HG03108 (cell line): Measurements from ENCODE around the gene EPHB2.

Source experiments
- ATAC-seq: cut with Tn5 transposase; IDR thresholded peaks from one replicate; pipeline ENCODE4 v1.9.1; 2021; ENCODE audit warnings: moderate library complexity; ENCODE audit not compliant: unreplicated experiment

EPHB2 gene

DNA sequence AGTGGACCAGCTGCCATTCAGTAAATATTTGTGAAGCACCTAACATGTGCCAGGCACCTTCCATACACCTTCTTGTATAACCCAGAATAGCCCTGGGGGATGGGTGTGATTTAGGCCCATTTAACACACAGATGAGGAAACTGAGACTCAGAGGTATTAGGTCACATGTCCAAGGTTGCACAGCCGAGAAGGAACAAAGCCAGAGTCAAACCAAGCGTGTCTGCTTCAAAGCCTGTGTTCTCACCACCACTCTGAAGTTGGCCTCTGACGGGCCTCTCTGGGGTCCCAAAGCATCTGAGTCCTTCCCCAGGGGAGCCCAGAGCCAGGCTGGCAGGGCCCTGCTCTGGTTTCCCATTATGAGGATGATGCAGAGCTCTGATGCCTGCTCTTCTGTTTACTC is 196.9 kb downstream of the EPHB2 start:
- no peak for ATAC-seq

DNA sequence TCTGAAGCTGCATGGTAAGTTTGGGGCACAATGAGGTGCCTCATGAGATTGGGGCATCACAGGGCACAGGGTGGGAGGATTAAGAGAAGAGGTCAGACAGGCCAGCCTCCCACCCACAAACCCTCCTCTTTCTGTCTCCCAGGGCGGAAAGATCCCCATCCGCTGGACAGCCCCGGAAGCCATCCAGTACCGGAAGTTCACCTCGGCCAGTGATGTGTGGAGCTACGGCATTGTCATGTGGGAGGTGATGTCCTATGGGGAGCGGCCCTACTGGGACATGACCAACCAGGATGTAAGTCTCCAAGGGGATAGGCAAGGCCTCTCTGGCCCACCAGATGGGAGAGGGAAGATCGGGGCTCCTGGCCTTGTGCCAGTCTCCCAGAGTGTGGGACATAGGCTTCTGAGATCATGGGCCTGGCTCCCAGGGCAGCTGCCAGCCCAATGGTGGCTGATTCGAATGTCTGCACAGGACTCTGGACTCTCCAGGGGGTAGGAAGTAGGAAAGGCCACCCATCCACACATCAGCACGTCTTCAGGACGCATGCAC is 198.3 kb downstream of the EPHB2 start:
- no peak for ATAC-seq

DNA sequence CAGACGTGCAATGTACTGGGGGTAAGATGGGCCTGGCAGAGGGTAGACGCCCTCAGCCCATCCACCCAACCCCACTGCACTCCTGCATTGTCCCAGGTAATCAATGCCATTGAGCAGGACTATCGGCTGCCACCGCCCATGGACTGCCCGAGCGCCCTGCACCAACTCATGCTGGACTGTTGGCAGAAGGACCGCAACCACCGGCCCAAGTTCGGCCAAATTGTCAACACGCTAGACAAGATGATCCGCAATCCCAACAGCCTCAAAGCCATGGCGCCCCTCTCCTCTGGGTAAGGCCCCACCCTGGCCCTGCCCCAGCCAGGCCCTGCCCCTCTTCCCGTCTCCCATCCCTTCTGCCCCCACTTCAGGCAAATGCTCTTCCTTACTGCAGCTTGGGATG is 199.6 kb downstream of the EPHB2 start:
- no peak for ATAC-seq

DNA sequence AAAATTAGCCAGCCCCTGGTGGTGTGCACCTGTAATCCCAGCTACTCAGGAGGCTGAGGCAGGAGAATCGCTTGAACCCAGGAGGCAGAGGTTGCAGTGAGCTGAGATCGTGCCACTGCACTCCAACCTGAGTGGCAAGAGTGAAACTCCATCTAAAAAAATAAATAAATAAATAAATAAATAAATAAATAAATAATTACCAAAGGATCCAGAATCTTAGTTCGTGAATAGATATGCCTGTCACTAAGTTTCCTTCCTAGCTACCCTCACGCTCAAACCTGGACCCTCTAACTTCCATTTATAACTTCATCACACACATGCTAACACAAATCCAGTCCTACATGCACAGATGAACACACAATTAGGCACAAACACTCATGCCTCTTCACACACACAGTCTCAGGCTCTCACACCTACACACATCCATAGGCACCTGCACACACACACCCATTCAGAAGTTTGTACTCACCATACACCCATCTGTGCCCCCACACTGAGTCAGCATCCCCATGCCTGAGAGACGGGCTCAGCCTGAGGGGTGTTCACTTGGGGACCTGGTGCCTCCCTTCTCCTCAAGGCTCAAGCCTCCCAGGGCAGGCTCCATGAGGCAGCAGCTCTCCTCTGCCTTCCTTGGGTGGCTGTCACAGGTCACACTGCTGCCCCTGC is 200.5 kb downstream of the EPHB2 start:
- no peak for ATAC-seq

DNA sequence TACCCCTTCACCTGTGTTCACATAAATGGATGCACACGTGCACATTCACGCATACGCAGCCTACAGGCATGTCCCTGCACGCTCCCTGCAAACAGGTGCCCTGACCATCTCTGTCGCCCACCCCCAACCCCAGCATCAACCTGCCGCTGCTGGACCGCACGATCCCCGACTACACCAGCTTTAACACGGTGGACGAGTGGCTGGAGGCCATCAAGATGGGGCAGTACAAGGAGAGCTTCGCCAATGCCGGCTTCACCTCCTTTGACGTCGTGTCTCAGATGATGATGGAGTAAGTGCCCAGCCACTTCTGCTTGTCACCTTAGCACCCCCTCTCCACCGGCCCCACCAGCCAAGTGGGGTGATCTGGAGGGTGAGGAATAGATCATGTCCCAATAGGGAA is 201.7 kb downstream of the EPHB2 start:
- no peak for ATAC-seq

DNA sequence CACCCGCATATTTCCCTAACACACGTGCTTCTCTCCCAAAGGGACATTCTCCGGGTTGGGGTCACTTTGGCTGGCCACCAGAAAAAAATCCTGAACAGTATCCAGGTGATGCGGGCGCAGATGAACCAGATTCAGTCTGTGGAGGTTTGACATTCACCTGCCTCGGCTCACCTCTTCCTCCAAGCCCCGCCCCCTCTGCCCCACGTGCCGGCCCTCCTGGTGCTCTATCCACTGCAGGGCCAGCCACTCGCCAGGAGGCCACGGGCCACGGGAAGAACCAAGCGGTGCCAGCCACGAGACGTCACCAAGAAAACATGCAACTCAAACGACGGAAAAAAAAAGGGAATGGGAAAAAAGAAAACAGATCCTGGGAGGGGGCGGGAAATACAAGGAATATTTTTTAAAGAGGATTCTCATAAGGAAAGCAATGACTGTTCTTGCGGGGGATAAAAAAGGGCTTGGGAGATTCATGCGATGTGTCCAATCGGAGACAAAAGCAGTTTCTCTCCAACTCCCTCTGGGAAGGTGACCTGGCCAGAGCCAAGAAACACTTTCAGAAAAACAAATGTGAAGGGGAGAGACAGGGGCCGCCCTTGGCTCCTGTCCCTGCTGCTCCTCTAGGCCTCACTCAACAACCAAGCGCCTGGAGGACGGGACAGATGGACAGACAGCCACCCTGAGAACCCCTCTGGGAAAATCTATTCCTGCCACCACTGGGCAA is 202.9 kb downstream of the EPHB2 start:
- ATAC-seq, result no peak

DNA sequence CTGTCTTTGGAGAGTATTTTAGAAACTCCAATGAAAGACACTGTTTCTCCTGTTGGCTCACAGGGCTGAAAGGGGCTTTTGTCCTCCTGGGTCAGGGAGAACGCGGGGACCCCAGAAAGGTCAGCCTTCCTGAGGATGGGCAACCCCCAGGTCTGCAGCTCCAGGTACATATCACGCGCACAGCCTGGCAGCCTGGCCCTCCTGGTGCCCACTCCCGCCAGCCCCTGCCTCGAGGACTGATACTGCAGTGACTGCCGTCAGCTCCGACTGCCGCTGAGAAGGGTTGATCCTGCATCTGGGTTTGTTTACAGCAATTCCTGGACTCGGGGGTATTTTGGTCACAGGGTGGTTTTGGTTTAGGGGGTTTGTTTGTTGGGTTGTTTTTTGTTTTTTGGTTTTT is 203.5 kb downstream of the EPHB2 start:
- ATAC-seq, result no peak

DNA sequence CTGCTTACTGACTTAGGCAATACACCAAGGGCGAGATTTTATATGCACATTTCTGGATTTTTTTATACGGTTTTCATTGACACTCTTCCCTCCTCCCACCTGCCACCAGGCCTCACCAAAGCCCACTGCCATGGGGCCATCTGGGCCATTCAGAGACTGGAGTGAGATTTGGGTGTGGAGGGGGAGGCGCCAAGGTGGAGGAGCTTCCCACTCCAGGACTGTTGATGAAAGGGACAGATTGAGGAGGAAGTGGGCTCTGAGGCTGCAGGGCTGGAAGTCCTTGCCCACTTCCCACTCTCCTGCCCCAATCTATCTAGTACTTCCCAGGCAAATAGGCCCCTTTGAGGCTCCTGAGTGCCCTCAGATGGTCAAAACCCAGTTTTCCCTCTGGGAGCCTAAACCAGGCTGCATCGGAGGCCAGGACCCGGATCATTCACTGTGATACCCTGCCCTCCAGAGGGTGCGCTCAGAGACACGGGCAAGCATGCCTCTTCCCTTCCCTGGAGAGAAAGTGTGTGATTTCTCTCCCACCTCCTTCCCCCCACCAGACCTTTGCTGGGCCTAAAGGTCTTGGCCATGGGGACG is 204.1 kb downstream of the EPHB2 start:
- no peak for ATAC-seq

DNA sequence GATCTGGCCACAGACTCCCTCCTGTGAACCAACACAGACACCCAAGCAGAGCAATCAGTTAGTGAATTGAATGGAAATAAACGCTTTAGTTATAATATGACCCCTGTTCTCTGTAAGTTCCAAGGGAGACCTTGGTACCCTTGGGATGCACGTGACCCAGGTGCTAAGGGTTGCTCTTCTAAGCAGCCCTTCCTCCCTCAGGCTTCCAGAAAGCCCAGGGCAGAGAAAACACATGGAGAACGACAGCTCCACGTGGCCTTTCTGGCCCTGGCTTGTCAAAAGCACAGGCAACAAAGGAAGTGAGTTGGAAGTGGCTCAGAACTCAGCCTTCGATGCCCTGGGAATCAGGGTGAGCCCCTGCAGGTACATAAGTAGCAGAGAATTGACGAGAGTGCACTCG is 204.6 kb downstream of the EPHB2 start:
- no peak for ATAC-seq

DNA sequence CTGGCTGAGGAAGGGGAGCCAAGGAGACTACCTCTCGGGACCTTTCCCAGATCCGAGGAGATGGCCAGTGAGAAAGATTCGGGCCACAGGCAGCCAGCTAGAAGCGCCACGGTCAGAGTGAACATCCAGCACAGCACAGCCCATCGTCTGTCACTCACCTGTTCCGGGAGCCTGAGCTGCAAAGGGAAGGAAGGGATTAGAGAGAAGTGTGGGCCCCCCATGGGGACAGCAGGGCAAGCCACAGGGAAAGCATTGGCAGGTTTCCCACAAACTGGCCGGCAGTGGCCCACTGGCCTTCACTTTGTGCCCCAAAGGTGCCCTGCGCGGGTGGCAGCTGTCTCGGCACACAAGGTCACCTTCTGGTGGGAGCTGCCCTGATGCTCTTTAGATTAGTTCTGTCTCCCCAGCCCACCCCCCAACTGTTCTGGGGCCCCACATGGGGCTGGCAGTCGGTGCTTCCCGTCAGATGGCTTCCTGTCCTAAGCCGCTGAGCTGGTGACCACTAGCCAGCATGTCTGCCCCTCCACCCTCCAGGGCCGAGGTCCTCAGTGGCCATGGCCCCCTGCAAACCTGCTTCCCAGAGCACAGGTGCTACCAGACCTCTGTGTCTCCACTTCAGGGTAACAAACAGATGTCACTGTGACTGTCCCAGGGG is 205.3 kb downstream of the EPHB2 start:
- ATAC-seq, result no peak

DNA sequence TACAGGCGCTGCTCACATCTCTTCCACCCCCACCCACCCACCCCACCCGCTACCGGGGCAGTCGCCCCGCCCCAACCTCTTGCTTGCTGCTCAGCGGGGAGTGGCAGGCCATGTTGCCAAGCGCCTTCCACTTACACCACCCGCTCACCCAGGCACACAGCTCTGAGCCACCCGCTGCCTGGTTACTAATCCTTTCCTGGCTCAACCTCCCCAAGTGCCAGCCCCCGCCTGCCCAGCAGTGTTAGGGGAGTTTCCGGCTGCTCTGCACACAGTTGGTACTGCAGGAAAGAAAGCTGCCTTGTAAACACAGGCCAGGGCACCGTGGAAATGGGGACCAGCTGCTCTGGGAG is 205.8 kb downstream of the EPHB2 start:
- no peak for ATAC-seq

DNA sequence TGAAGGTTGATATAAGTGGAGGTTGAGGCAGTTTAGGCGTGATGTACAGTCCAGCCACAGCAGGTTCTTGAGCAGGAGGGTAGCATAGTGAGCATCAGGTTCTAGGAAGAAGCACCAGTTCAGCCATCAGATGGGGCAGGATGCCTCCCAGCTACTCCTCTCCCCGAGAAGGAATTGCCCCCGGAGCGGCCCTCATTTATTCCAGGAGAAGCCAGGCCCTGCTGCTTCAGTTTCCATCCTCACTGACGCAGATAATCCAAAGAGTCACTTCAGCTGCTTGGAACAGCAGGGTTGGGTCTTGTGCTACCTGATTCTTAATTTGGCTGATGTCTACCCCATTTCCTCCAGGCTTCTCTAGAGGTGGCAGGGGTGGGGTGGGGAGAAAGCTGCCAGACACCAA is 207.3 kb downstream of the EPHB2 start:
- no peak for ATAC-seq

DNA sequence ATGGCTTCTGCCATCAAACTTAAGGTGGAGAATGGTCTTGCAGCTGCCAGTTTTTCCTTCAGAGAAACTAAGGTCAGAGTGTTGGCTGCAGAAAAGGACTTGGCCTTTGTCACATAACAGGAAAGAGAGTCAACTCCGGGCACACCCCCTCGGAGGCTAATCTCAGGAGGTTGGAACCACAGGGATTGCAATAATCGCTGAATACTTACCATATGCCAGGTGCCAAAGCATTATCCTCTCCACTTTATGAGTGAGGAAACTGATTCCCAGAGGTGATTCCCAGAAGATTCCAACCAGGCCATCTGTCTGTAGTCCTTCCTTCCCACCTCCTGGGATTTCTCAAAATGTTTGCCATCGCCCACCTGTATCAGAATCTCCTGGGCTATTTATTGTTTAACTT is 208.0 kb downstream of the EPHB2 start:
- ATAC-seq, result no peak

DNA sequence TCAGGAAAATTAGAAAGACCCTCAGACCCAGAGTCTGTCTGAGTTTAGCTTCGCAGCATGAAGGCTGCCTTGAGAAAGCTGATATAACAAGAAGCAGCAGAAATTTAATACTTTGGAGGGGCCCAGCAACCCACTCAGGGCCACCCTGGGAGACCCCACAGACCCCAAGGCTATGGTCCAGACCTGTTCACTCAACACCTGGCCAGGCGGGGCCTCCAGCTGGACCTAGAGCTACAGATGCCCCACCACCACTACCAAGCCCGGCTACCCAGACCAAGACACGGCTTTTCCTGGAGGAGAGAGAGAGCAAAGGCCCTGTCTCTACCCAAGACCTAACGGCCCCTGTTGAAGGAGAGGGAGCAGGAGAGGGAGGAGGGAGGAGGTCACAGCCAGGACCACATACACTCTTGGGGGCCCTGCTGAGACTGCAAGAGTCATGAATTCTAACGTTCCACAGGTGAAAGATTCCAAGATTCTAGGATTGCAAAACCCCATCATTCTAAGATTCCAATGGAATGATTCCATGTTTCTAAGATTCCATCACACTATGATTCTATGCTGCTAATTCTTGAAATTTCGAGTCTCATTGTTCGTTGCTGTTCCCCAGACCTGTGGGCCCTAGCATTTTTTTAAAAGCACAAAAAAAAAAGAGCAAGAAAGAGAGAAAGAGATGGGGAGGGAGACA is 208.8 kb downstream of the EPHB2 start:
- no peak for ATAC-seq

DNA sequence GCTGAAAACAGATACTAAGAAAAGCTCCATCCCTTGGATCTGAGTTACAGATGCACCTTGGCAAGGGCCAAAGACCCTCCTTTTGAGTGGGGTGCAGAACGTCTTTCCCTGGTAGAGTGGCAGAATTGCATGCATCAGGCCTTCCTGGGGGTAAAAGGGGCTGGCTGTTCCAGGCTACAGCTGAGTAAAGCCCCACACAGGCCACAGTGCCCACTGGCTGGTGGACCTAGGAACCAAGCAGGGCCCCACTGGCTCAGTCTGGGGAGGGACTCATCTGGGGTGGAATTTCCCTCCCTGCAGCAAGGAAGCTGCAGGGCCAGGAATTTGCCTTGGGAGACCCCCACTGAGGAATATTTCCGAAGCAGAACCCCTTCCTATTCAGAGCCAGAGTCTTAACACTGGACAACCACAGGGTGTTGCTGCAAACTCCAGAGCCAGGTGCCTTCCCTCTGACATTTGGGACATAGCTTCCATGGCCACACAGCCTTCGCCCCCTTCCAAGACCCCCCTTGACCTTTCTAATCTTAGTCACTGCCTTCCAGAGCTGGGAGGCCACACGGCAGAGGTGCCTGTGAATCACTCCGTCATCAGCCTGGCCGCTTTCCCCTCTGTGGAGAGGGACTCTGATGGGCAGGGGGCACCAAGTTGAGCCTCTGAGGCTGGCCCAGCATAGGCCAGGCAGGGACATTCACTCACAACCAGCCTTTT is 209.5 kb downstream of the EPHB2 start:
- ATAC-seq, result no peak

DNA sequence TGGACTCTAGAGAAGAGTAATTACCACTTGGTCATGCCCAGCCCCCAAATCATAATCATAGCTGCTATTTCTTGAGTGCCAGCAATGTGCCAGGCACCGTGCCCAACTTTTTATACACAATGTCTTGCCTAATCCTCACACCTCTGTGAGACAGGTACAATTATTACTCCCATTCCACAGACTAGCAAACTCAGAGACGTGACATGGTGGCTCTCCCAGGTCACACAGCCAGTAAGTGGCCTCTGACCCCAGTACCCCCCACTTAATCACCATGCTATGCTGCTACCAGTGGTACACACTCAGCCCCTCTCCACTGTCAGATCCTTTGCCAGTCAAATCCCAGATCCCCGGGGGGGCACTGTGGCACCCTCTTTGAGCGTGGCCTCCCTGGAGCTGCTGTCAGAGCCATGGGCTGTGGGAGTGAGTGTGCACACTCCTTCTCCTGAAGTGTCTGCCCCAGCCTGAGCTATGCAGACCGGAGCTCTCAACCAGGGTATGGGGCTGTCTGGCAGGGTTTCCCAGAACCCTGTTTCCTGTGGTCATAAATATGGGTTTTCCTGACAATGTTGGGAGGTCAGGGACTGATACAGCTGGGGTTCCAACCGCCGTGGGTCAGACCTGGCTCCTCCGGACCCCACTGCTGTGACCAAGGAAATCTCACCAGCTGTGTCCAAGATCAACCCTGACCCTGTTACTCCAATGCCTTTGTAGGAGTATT is 210.3 kb downstream of the EPHB2 start:
- ATAC-seq, result no peak

DNA sequence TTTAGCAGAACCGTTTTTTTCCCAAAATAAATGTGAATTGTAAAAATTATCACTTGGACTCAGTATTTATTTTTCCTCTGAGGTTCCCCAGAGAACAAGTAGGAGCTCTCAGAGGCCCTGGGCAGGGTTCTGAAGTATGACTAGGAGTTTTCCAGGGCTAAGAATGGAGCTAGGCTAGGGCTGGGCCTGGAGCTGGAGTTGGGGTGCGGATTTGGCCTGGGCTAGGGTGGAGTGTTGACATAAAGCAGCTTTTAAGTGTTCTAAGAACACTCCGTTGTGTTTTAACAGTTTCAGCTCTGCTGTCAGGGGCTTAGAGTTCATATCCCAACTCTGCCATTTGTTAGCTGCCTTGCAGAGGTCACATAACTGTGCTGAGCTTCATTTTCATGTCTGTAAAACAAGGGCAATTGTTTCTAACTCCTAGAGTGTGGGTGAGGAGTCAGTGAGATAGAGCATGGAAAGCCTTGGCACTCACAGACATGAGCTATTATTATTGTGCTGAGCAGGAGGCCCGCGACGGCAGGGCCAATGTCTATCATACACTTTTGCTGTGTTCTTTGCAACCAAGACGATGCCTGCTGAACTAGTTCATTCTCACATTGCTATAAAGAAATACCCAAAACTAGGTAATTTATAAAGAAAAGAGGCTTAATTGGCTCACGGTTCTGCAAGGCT is 210.9 kb downstream of the EPHB2 start:
- ATAC-seq, result no peak

DNA sequence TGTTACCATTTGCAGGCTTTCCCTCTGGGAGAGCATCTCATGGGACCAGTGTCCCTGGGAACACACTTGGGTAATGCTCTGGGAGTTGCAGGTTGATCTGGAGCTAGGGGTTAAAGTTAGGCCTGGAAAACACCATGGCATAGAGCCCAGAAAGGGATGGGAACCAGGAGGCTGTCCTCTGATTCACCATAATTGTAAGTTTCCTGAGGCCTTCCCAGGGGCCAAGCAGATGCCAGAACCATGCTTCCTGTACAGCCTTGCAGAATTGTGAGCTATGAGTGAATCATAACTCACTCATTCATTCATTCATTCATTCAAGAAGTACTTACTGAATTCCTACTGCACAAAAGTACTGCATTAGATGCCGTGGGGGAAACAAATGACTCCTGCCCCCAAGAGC is 212.0 kb downstream of the EPHB2 start:
- no peak for ATAC-seq

DNA sequence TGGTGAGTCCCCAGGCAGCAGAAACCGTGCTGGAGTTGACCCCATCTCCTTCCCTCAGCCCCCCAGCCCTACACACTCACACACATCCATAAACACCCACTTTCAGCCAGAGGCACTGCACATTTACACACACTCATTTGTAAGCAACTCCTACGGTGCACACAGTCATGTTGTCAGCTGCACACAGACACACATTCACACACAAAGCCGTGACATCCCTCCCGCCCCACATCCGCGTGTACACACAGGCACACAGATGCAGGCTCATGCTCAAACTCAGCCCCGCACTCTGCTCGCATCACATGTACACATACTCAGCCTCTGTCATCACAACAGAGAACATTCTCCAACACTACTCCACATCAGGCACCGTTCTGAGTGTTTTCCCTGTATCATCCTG is 214.5 kb downstream of the EPHB2 start:
- no peak for ATAC-seq
